GM12878 (cell line): ENCODE data around the gene PSRC1. TPM values are rescaled to one million over a fixed set of nuclear protein-coding genes. Genes with fewer than 3 reads are reported as not detected.

Experiments used
- ATAC-seq: fragments of 200-7000 bp; cut with Tn5 transposase; 3 replicates; pipeline ENCODE4 v1.9.1; 2020; ENCODE audit warnings: mild to moderate bottlenecking, moderate library complexity
- BruUV-seq: library from RNA; stranded (reverse); fragments of 400-500 nt; replicated peaks from 2 replicates; lab custom pipeline; 2021; lab: Mats Ljungman, UMichigan
- CTCF ChIA-PET: fragments of 300-600 bp; sonication (Branson Sonifier 250); formaldehyde crosslinking; extraction: SDS; loops from one replicate; lab custom pipeline; 2021; ENCODE audit warnings: inconsistent platforms; lab: Yijun Ruan, JAX
- POLR2A ChIA-PET: fragments of 350-600 bp; formaldehyde crosslinking; extraction: SDS; loops from one replicate; lab custom pipeline; 2021; ENCODE audit warnings: inconsistent platforms; lab: Charles Lee
- RAD21 ChIA-PET: fragments of 300-600 bp; sonication (Branson Sonifier 250); formaldehyde crosslinking; loops from one replicate; lab custom pipeline; 2023; ENCODE audit warnings: antibody characterized with exemption; ENCODE audit not compliant: unreplicated experiment; lab: Charles Lee
- SMC1A ChIA-PET: fragments of 300-600 bp; sonication (Branson Sonifier 250); formaldehyde crosslinking; loops from one replicate; lab custom pipeline; 2023; ENCODE audit not compliant: unreplicated experiment, uncharacterized antibody; lab: Charles Lee
- DNase-seq: peaks from one replicate; pipeline ENCODE4 v3.0.0-alpha.2; 2011; ENCODE audit warnings: low read depth, low spot score
- FAIRE-seq: peaks from 3 replicates; lab custom pipeline; 2011; peaks lifted over from hg19 to GRCh38; lab: Jason Lieb, UNC
- H2AFZ ChIP-seq: 2 replicates; pipeline ENCODE4 v1.6.0; 2011; ENCODE audit warnings: low read depth, low read length, control low read depth; ENCODE audit not compliant: control insufficient read depth
- H3K27ac ChIP-seq: 2 replicates; pipeline ENCODE4 v1.5.1; 2011; ENCODE audit warnings: control low read depth; ENCODE audit not compliant: control insufficient read depth, insufficient read depth
- H3K27me3 ChIP-seq, 2 experiments: replicated peaks in 1 of 2; 2 replicates each; pipeline versions ENCODE4 v1.6.0 to v1.6.1; 2011; ENCODE audit warnings: low read length in 1 of 2; ENCODE audit not compliant: control insufficient read depth in 2 of 2, insufficient read depth in 2 of 2
- H3K36me3 ChIP-seq, 2 experiments: 2 replicates each; pipeline ENCODE4 v1.5.1; 2011; ENCODE audit warnings: low read length in 1 of 2; ENCODE audit not compliant: control insufficient read depth in 2 of 2, insufficient read depth in 2 of 2
- H3K4me1 ChIP-seq: 2 replicates; pipeline ENCODE4 v1.6.1; 2011; ENCODE audit warnings: mild to moderate bottlenecking, low read length, moderate library complexity, mixed read lengths; ENCODE audit not compliant: control insufficient read depth, insufficient read depth
- H3K4me2 ChIP-seq: 2 replicates; pipeline ENCODE4 v1.6.0; 2011; ENCODE audit warnings: control low read depth; ENCODE audit not compliant: control insufficient read depth, insufficient read depth
- H3K4me3 ChIP-seq: fragments of 200-600 bp; sonication (generic); 2 replicates; pipeline ENCODE4 v1.5.1; 2016
- H3K79me2 ChIP-seq: 2 replicates; pipeline ENCODE4 v1.6.0; 2011; ENCODE audit warnings: low read length; ENCODE audit not compliant: control insufficient read depth, insufficient read depth
- H3K9ac ChIP-seq: 2 replicates; pipeline ENCODE4 v1.8.0; 2011; ENCODE audit warnings: low read length, control low read depth, mixed read lengths; ENCODE audit not compliant: control insufficient read depth, insufficient read depth
- H3K9me3 ChIP-seq: replicated peaks from 3 replicates; pipeline ENCODE4 v1.5.1; 2011; ENCODE audit warnings: mild to moderate bottlenecking, low read length; ENCODE audit not compliant: control insufficient read depth, insufficient read depth
- H4K20me1 ChIP-seq: 2 replicates; pipeline ENCODE4 v1.6.0; 2011; ENCODE audit not compliant: control insufficient read depth, insufficient read depth
- CEBPB ChIP-seq, 2 experiments: fragments of 150-350 bp in 1 of 2; IDR thresholded peaks; 2 replicates each; pipeline ENCODE4 v1.6.1; 2012 to 2014; ENCODE audit warnings: low read depth in 2 of 2, low read length in 2 of 2, borderline replicate concordance in 1 of 2, inconsistent platforms in 1 of 2
- ETV6 ChIP-seq, 2 experiments: fragments of 450-650 bp in 1 of 2; IDR thresholded peaks in 1 of 2; conservative IDR thresholded peaks in 1 of 2; 2 replicates each; pipeline ENCODE4 v1.6.1; 2014; ENCODE audit warnings: antibody characterized with exemption in 1 of 2, borderline replicate concordance in 1 of 2, low read depth in 1 of 2, mild to moderate bottlenecking in 1 of 2, moderate library complexity in 1 of 2
- IKZF1 ChIP-seq: fragments of 450-650 bp; conservative IDR thresholded peaks from 2 replicates; pipeline ENCODE4 v1.6.1; 2017; ENCODE audit warnings: antibody characterized with exemption, mild to moderate bottlenecking
- RB1 ChIP-seq: fragments of 450-650 bp; formaldehyde crosslinking; IDR thresholded peaks from 2 replicates; pipeline ENCODE4 v1.6.1; 2017; ENCODE audit warnings: mild to moderate bottlenecking, borderline replicate concordance
- REST ChIP-seq: IDR thresholded peaks from 2 replicates; pipeline ENCODE4 v1.6.1; 2012; ENCODE audit warnings: mild to moderate bottlenecking, low read depth, low read length
- TCF12 ChIP-seq: IDR thresholded peaks from 2 replicates; pipeline ENCODE4 v1.6.1; 2011; ENCODE audit warnings: low read depth, mild to moderate bottlenecking, low read length
- WGBS: methylation state at CpG from one replicate; pipeline ENCODE4 v1.1.6; 2016; ENCODE audit warnings: low lambda C conversion rate; ENCODE audit not compliant: insufficient replicate concordance, insufficient coverage; ENCODE audit errors: missing lambda C conversion rate; 5-methylcytosine and 5-hydroxymethylcytosine counted together
- in situ Hi-C: fragments of 300-500 bp; cut with MboI; formaldehyde crosslinking; loops from 9 replicates; pipeline ENCODE4 v1.14.3; 2018; ENCODE audit warnings: mixed read lengths
- intact Hi-C: fragments of 100-400 bp; cut with micrococcal nuclease; formaldehyde crosslinking; loops from one replicate; pipeline ENCODE4 v1.14.2; 2022; ENCODE audit not compliant: unreplicated experiment
- polyA plus RNA-seq, 11 experiments: library from polyadenylated mRNA; depleted of rRNA in 4 of 11; unstranded in 6 of 11; stranded (reverse) in 5 of 11; fragments of >200 nt; fragmentation: Nextera tagmentation in 4 of 11; fragmentation: Illumina TruSeq in 1 of 11; extraction: Ambion mirVana in 4 of 11; extraction: Trizol in 1 of 11; gene quantifications; 1 replicate in 1 of 11; 2 replicates in 10 of 11; pipeline versions ENCODE4 v1.2.1 to v1.2.3, GENCODE V29; 2011 to 2016; ENCODE audit warnings: inconsistent platforms in 2 of 11, missing spikeins in 2 of 11, low read depth in 1 of 11
- total RNA-seq, 4 experiments: library from RNA; depleted of rRNA in 3 of 4; stranded (reverse); fragments of >200 nt in 3 of 4; fragmentation: Illumina TruSeq in 1 of 4; extraction: Trizol in 1 of 4; gene quantifications; 2 replicates each; pipeline versions ENCODE4 v1.2.1 to v1.2.3, GENCODE V29; 2013 to 2021

The PSRC1 gene
- total and polyA plus RNA-seq, 10 of the 15 experiments (the other 5 are each of a cell fraction or from before 2014, with no cell fraction given) = 1.2 to 11.8 (median 4.9) TPM

DNA sequence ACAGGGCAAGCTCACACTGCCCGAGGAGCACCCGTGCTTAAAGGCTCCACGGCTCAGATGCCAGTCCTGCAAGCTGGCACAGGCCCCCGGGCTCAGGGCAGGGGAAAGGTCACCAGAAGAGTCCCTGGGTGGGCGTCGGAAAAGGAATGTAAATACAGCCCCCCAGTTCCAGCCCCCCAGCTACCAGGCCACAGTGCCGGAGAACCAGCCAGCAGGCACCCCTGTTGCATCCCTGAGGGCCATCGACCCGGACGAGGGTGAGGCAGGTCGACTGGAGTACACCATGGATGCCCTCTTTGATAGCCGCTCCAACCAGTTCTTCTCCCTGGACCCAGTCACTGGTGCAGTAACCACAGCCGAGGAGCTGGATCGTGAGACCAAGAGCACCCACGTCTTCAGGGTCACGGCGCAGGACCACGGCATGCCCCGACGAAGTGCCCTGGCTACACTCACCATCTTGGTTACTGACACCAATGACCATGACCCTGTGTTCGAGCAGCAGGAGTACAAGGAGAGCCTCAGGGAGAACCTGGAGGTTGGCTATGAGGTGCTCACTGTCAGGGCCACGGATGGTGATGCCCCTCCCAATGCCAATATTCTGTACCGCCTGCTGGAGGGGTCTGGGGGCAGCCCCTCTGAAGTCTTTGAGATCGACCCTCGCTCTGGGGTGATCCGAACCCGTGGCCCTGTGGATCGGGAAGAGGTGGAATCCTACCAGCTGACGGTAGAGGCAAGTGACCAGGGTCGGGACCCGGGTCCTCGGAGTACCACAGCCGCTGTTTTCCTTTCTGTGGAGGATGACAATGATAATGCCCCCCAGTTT lies 32.3 kb downstream of the PSRC1 start:
- Histone ChIP-seq H3K9ac (no peak overlapping the region), H3K27ac (no peak overlapping the region), H3K27me3 (peaks cover 2 to 4% of the 10 kb centered on the region in 2 experiments; a peak in 3 of 4 replicates), H3K4me2 (peak overlapping the region; percentile 70; the same call in 1 of the 2 replicates), H3K9me3 (no peaks in the 10 kb centered on the region), H4K20me1 (no peaks in the 10 kb centered on the region), H3K79me2 (no peaks in the 10 kb centered on the region), H3K4me1 (no peaks in the 10 kb centered on the region)
- POLR2A ChIA-PET = interaction anchor here (1.2 kb wide), 1 partner anchor 140 kb away, joined by 3 read pairs; no protein-coding TSS in a partner anchor
- CTCF ChIA-PET = no interaction called here
- no peak for FAIRE-seq
- intact Hi-C loops = no loop called here
- SMC1A ChIA-PET = no interaction called here
- 72% methylated on average over 27 of the region's 33 CpGs for WGBS
- no peak for ATAC-seq
- TF ChIP-seq RB1 (no peak), TCF12 (no peak), IKZF1 (no peak), ETV6 (conservative IDR thresholded peaks at IDR 0.05 in 1 of 2, IDR thresholded peaks at IDR 0.05 in 1 of 2; ENCODE audit: borderline replicate concordance in 1 of 2, low read depth in 1 of 2) (no peak), CEBPB (IDR thresholded peaks at IDR 0.05; ENCODE audit: borderline replicate concordance in 1 of 2, low read depth in 2 of 2, low read length in 2 of 2) (no peak), REST (no peak)
- TF ChIP-seq, all 136 proteins: peak for 0
- RAD21 ChIA-PET = no interaction called here
- Histone ChIP-seq H2AFZ (no peak overlapping the region), H3K36me3 (no peaks in the 10 kb centered on the region), H3K4me3 (no peak overlapping the region)
- no peak for DNase-seq
- no TSS peak for BruUV-seq
- in situ Hi-C loops = no loop called here
